Natural killer cell (primary cell): Measurements from ENCODE around the gene NPIPA7. TPM values are rescaled to one million over a fixed set of nuclear protein-coding genes. Genes with fewer than 3 reads are reported as not detected.
"Not testable (repeated sequence)": the region's sequence is repeated elsewhere in the genome, so short reads cannot be mapped to it uniquely, and the experiment has no call there.

Source experiments
- ATAC-seq, 3 donors: fragments of 150-1000 bp in 2 of 3; fragments of 200-7000 bp in 1 of 3; cut with Tn5 transposase; 1 replicate in 1 of 3; 2 replicates in 2 of 3; pipeline ENCODE4 v1.10.0; 2021; ENCODE audit warnings: mild to moderate bottlenecking in 2 of 3, moderate library complexity in 2 of 3
- DNase-seq, 2 donors: peaks; one replicate each; pipeline versions ENCODE4 v3.0.0 to v3.0.0-alpha.2; 2013 to 2021; ENCODE audit warnings: mixed read lengths in 1 of 2
- H3K27ac ChIP-seq: one replicate; pipeline ENCODE4 v1.5.1; 2013; ENCODE audit warnings: mild to moderate bottlenecking, low read length
- H3K27me3 ChIP-seq: one replicate; pipeline ENCODE4 v1.6.1; 2013; ENCODE audit warnings: low read length; ENCODE audit not compliant: control insufficient read depth, insufficient read depth
- H3K36me3 ChIP-seq: one replicate; pipeline ENCODE4 v1.6.1; 2013; ENCODE audit warnings: low read length; ENCODE audit not compliant: control insufficient read depth, insufficient read depth
- H3K4me1 ChIP-seq: one replicate; pipeline ENCODE4 v1.6.1; 2013; ENCODE audit warnings: low read length; ENCODE audit not compliant: control insufficient read depth, insufficient read depth
- H3K4me3 ChIP-seq: one replicate; pipeline ENCODE4 v1.5.1; 2013; ENCODE audit warnings: low read length
- H3K9me3 ChIP-seq: one replicate; pipeline ENCODE4 v1.6.1; 2013; ENCODE audit warnings: low read length; ENCODE audit not compliant: control insufficient read depth, insufficient read depth
- H3K27ac Mint-ChIP-seq, 2 donors: one replicate each; pipeline ENCODE4 v1.8.0; 2022; ENCODE audit warnings: mild to moderate bottlenecking in 2 of 2, mixed read lengths in 2 of 2, moderate library complexity in 1 of 2
- H3K27me3 Mint-ChIP-seq, 2 donors: one replicate each; pipeline ENCODE4 v1.8.0; 2022; ENCODE audit warnings: low read depth in 2 of 2, mixed read lengths in 2 of 2
- H3K36me3 Mint-ChIP-seq: one replicate; pipeline ENCODE4 v1.8.0; 2022; ENCODE audit warnings: mixed read lengths
- H3K4me1 Mint-ChIP-seq, 2 donors: one replicate each; pipeline ENCODE4 v1.8.0; 2022; ENCODE audit warnings: mixed read lengths in 2 of 2
- H3K4me3 Mint-ChIP-seq: one replicate; pipeline ENCODE4 v1.8.0; 2022; ENCODE audit warnings: mild to moderate bottlenecking, moderate library complexity, mixed read lengths
- H3K9me3 Mint-ChIP-seq, 2 donors: one replicate each; pipeline ENCODE4 v1.8.0; 2022; ENCODE audit warnings: mixed read lengths in 2 of 2
- WGBS: methylation state at CpG from one replicate; pipeline ENCODE4 v1.1.7; 2013; ENCODE audit warnings: missing lambda C conversion rate; ENCODE audit not compliant: insufficient coverage; 5-methylcytosine and 5-hydroxymethylcytosine counted together
- intact Hi-C: fragments of 100-400 bp; cut with micrococcal nuclease; formaldehyde crosslinking; loops from one replicate; pipeline ENCODE4 v1.14.2; 2022
- total RNA-seq, 4 donors: library from RNA; stranded (reverse); fragments of 120-200 nt in 1 of 4; gene quantifications; one replicate each; pipeline versions ENCODE4 v1.2.3 to v1.2.4, GENCODE V29; 2013 to 2022

Gene NPIPA7
- total RNA-seq, 3 donors from 2014 or later (not counting 1 experiment from before 2014, with no cell fraction given), result 2.3 to 6.0 (median 4.4) TPM

- H3K9me3 ChIP-seq, H3K4me3 ChIP-seq, H3K4me1 ChIP-seq, DNase-seq, H3K36me3 ChIP-seq, H3K36me3 Mint-ChIP-seq, H3K9me3 Mint-ChIP-seq, H3K27me3 ChIP-seq, H3K27me3 Mint-ChIP-seq, H3K4me3 Mint-ChIP-seq, H3K4me1 Mint-ChIP-seq, H3K27ac Mint-ChIP-seq, intact Hi-C loops, ATAC-seq, H3K27ac ChIP-seq: not testable (repeated sequence)
- 95% methylated on average over 6 of the region's 22 CpGs for WGBS
Observed at GRCh38 chr16:16365851-16366250, 13.1 kb upstream of the NPIPA7 start.

GRCh38 chr16:16366552-16367284, 12.2 kb upstream of the NPIPA7 start:
- H3K27ac ChIP-seq, H3K27me3 ChIP-seq, H3K9me3 ChIP-seq, H3K4me3 Mint-ChIP-seq, H3K27me3 Mint-ChIP-seq, intact Hi-C loops, H3K27ac Mint-ChIP-seq, H3K4me1 ChIP-seq, H3K36me3 Mint-ChIP-seq, H3K4me3 ChIP-seq, H3K36me3 ChIP-seq, H3K4me1 Mint-ChIP-seq, H3K9me3 Mint-ChIP-seq: not testable (repeated sequence)
- peak in 1 of 3 donors; percentile 52 for ATAC-seq
- peak in 1 of 2 donors; percentile 0 for DNase-seq
- 97% methylated on average over 25 of the region's 54 CpGs for WGBS

- no CpG with 5 or more reads among the region's 23 CpGs for WGBS
Observed at GRCh38 chr16:16367285-16367628, 11.7 kb upstream of the NPIPA7 start.

GRCh38 chr16:16369081-16369856, 9.7 kb upstream of the NPIPA7 start:
- H3K36me3 ChIP-seq, intact Hi-C loops, H3K27ac Mint-ChIP-seq, H3K9me3 ChIP-seq, H3K4me1 Mint-ChIP-seq, H3K4me3 ChIP-seq, H3K27me3 ChIP-seq, H3K4me1 ChIP-seq, H3K27me3 Mint-ChIP-seq, H3K27ac ChIP-seq, ATAC-seq, H3K9me3 Mint-ChIP-seq, H3K36me3 Mint-ChIP-seq, DNase-seq, H3K4me3 Mint-ChIP-seq: not testable (repeated sequence)
- WGBS, result 56% methylated on average over 21 of the region's 45 CpGs

More at GRCh38 chr16:16367285-16367628, 11.7 kb upstream of the NPIPA7 start:
- intact Hi-C loops, H3K27ac ChIP-seq, DNase-seq, H3K27me3 Mint-ChIP-seq, H3K27ac Mint-ChIP-seq, H3K36me3 Mint-ChIP-seq, H3K27me3 ChIP-seq, H3K9me3 Mint-ChIP-seq, H3K9me3 ChIP-seq, H3K4me3 Mint-ChIP-seq, H3K4me3 ChIP-seq, H3K36me3 ChIP-seq, H3K4me1 ChIP-seq, H3K4me1 Mint-ChIP-seq: not testable (repeated sequence)
- ATAC-seq, result peak in 1 of 3 donors; percentile 44

- WGBS, result no CpG with 5 or more reads among the region's 43 CpGs
- intact Hi-C loops, result not testable (repeated sequence)
Observed at GRCh38 chr16:16371136-16371735, 7.7 kb upstream of the NPIPA7 start.

GRCh38 chr16:16374192-16374591, 4.7 kb upstream of the NPIPA7 start:
- H3K9me3 ChIP-seq, H3K4me1 Mint-ChIP-seq, ATAC-seq, H3K4me1 ChIP-seq, H3K4me3 ChIP-seq, H3K27ac ChIP-seq, H3K4me3 Mint-ChIP-seq, DNase-seq, H3K36me3 ChIP-seq, H3K27me3 Mint-ChIP-seq, intact Hi-C loops, H3K27me3 ChIP-seq, H3K9me3 Mint-ChIP-seq, H3K36me3 Mint-ChIP-seq, H3K27ac Mint-ChIP-seq: not testable (repeated sequence)
- 75% methylated on average over 3 of the region's 25 CpGs for WGBS

More at GRCh38 chr16:16371136-16371735, 7.7 kb upstream of the NPIPA7 start:
- not testable (repeated sequence) for H3K4me3 ChIP-seq, H3K27ac ChIP-seq, H3K27me3 Mint-ChIP-seq, ATAC-seq, H3K27ac Mint-ChIP-seq, H3K4me3 Mint-ChIP-seq, H3K36me3 ChIP-seq, H3K4me1 Mint-ChIP-seq, H3K9me3 Mint-ChIP-seq, H3K4me1 ChIP-seq, H3K36me3 Mint-ChIP-seq, H3K9me3 ChIP-seq, H3K27me3 ChIP-seq
- DNase-seq, result peak in 1 of 2 donors; percentile 0

GRCh38 chr16:16399685-16400084, 20.7 kb downstream of the NPIPA7 start:
- H3K27ac Mint-ChIP-seq, H3K36me3 ChIP-seq: not testable (repeated sequence)
- WGBS, result no CpG with 5 or more reads among the region's 6 CpGs

More at GRCh38 chr16:16399685-16400084, 20.7 kb downstream of the NPIPA7 start:
- H3K9me3 ChIP-seq, H3K4me1 ChIP-seq, H3K27me3 Mint-ChIP-seq, intact Hi-C loops, H3K36me3 Mint-ChIP-seq, H3K27ac ChIP-seq, DNase-seq, H3K27me3 ChIP-seq, ATAC-seq, H3K4me3 Mint-ChIP-seq, H3K4me1 Mint-ChIP-seq, H3K4me3 ChIP-seq, H3K9me3 Mint-ChIP-seq: not testable (repeated sequence)
